Measurements from ENCODE around the gene VEGFD. TPM values are rescaled to one million over a fixed set of nuclear protein-coding genes. Genes with fewer than 3 reads are reported as not detected.

VEGFD gene
- total and polyA plus RNA-seq, 2 of the 4 experiments (the other 2 are of a cell fraction): 0.18 to 0.19 TPM

DNA sequence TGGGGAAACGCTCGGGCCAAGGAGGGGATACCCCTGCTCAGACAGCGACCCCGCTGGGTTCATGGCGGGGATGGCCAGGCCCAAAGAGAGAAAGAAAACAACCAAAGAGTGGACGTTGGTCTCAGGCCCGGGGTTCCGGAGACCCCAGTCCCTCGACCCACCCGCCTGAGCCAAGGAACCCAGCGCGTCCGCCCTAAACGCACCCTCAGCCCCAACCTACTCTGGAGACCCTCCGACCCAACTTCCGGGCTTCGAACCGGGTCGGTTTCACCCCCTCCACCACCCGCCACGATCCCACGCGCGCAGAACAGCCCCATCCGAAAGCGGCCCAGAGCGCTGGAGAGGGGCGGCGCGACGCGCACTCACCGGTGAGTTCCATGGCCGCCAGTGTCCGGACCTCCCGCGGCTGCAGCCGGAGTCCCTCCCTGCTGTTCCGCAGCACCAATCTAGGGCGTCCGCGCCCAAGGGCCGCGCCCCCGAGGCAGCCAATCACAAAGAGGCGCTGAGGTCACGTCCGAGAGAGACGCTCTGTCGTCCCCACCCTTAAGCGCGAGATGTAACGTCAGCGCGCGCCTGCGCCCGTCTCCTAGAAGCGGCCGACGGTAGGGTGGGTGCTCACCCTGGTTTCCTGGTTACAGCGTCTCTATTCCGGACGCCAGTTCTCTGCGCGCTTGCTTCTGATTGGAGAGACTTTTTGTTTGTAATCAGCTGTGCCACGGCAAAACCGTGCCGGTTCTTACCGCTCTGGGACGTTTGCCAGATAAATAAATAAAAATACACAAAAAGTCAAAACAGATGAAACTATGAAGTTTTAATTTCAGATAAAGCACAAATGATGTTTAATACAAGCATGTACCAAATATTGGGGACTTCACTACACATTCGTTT, 48.8 kb downstream of the VEGFD start, which contains the start of gene PIGA:
TSS of gene PIGA (minus strand) at position 389 of the 888 bp plus-strand sequence. CDS start 3,593 bp downstream, outside the sequence.
- Histone ChIP-seq H4K20me1 (ENCODE audit: insufficient read depth, low read length) (no peaks in the 10 kb centered on the region), H2AFZ (replicated peaks; ENCODE audit: low read length, poor library complexity) (peak within 1 kb of the TSS; percentile 86), H3K9me1 (ENCODE audit: insufficient read depth, low read length) (no peaks in the 10 kb centered on the region), H3K4me2 (ENCODE audit: low read depth, low read length) (peak within 1 kb of the TSS; percentile 93), H3K9me3 (ENCODE audit: control insufficient read depth, insufficient read depth, low read length) (no peaks in the 10 kb centered on the region), H3K36me3 (ENCODE audit: control insufficient read depth, insufficient read depth, low read length) (no peaks in the 10 kb centered on the region), H3K56ac (ENCODE audit: extremely low read depth, insufficient read depth, low read length) (peak within 1 kb of the TSS; percentile 69; the same call in 1 of the 2 replicates), H3K4ac (ENCODE audit: low read depth, low read length) (no peak within 1 kb of the TSS), H4K5ac (ENCODE audit: low read depth, low read length) (no peak within 1 kb of the TSS), H4K91ac (ENCODE audit: insufficient read depth, low read depth, low read length) (no peak within 1 kb of the TSS; the same call in 1 of the 2 replicates), H2BK120ac (ENCODE audit: low read depth, low read length) (no peak within 1 kb of the TSS), H3K4me1 (ENCODE audit: control insufficient read depth, insufficient read depth, low read length) (no peaks in the 10 kb centered on the region), H4K8ac (ENCODE audit: low read depth in 2 of 2, low read length in 2 of 2) (no peak within 1 kb of the TSS; a peak in 1 of 4 replicates), H3K23ac (ENCODE audit: low read depth, low read length) (0 out of 2 replicates have a peak within 1 kb of the TSS, but pooled peaks have one; percentile 42), H3K27ac (ENCODE audit: insufficient read depth, low read length) (peak within 1 kb of the TSS; percentile 55), H3K27me3 (ENCODE audit: control insufficient read depth, insufficient read depth, low read length) (peaks cover 4% of the 10 kb centered on the region), H3K18ac (ENCODE audit: low read depth, low read length) (no peak within 1 kb of the TSS), H2AK9ac (replicated peaks; ENCODE audit: low read depth, low read length, poor library complexity) (peak within 1 kb of the TSS; percentile 58), H3K9ac (ENCODE audit: low read depth, low read length) (peak within 1 kb of the TSS; percentile 83), H2AK5ac (ENCODE audit: low read depth, low read length) (no peak within 1 kb of the TSS), H2BK5ac (ENCODE audit: low read depth, low read length, poor library complexity, severe bottlenecking) (no peak within 1 kb of the TSS), H3K79me1 (ENCODE audit: low read depth in 1 of 2, low read length in 2 of 2) (peaks cover 0 to 3% of the 10 kb centered on the region in 2 experiments; a peak in 1 of 4 replicates), H2BK20ac (ENCODE audit: low read depth, low read length) (no peak within 1 kb of the TSS), H3K4me3 (ENCODE audit: insufficient read depth, low read depth, low read length) (peak within 1 kb of the TSS; percentile 68), H2BK15ac (ENCODE audit: low read depth, low read length) (no peak within 1 kb of the TSS), H3K14ac (replicated peaks; ENCODE audit: low read depth, low read length) (0 out of 2 replicates have a peak within 1 kb of the TSS, but pooled peaks have one; percentile 52)
- ChIA-PET CTCF (no interaction called here), POLR2A (ENCODE audit: unreplicated experiment) (no interaction called here)
- dilution Hi-C loops (cut with HindIII; ENCODE audit: low sequenced_read_pairs, unreplicated experiment): no loop called here
- ATAC-seq (ENCODE audit: low read depth) (peak; percentile 96), DNase-seq (peak; percentile 96)
- BruUV-seq (replicated peaks): no TSS peak
- intact Hi-C loops (cut with micrococcal nuclease): no loop called here
- WGBS, 2 experiments (ENCODE audit: extremely low coverage in 2 of 2, insufficient read length in 1 of 2): 18% methylated on average over 19 of the region's 72 CpGs; no CpG with 5 or more reads in 1 of the 2 experiments
- in situ Hi-C loops (cut with MboI; ENCODE audit: low sequenced_read_pairs): no loop called here
- TF ChIP-seq MXI1 (IDR thresholded peaks at IDR 0.05; ENCODE audit: borderline replicate concordance, low read depth, low read length) (peak; percentile 53; the same call in 1 of the 2 replicates), CHD1 (IDR thresholded peaks at IDR 0.05; ENCODE audit: low read depth, low read length) (peak; percentile 95), BHLHE40 (IDR thresholded peaks at IDR 0.05; ENCODE audit: low read depth, low read length) (peak; percentile 91), NFE2L2 (IDR thresholded peaks at IDR 0.05; ENCODE audit: low read depth, low read length) (no peak), POLR2A (IDR thresholded peaks at IDR 0.05; ENCODE audit: low read depth, low read length) (peak; percentile 82)
- TF ChIP-seq, protein P1, sequence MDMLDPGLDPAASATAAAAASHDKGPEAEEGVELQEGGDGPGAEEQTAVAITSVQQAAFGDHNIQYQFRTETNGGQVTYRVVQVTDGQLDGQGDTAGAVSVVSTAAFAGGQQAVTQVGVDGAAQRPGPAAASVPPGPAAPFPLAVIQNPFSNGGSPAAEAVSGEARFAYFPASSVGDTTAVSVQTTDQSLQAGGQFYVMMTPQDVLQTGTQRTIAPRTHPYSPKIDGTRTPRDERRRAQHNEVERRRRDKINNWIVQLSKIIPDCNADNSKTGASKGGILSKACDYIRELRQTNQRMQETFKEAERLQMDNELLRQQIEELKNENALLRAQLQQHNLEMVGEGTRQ (IDR thresholded peaks at IDR 0.05; ENCODE audit: low read depth, low read length): 0 out of 2 replicates have a peak, but pooled peaks have one; percentile 28
- TF ChIP-seq, protein P2, sequence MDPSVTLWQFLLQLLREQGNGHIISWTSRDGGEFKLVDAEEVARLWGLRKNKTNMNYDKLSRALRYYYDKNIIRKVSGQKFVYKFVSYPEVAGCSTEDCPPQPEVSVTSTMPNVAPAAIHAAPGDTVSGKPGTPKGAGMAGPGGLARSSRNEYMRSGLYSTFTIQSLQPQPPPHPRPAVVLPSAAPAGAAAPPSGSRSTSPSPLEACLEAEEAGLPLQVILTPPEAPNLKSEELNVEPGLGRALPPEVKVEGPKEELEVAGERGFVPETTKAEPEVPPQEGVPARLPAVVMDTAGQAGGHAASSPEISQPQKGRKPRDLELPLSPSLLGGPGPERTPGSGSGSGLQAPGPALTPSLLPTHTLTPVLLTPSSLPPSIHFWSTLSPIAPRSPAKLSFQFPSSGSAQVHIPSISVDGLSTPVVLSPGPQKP (IDR thresholded peaks at IDR 0.05; ENCODE audit: borderline replicate concordance, low read depth, low read length): no peak

Measured in IMR-90 (cell line).